HG03432 (cell line): Measurements from ENCODE around the gene SLC9A4.

Experiments
- ATAC-seq: cut with Tn5 transposase; IDR thresholded peaks from one replicate; pipeline ENCODE4 v1.9.1; 2021; ENCODE audit warnings: mild to moderate bottlenecking, moderate library complexity; ENCODE audit not compliant: unreplicated experiment

Gene SLC9A4

GRCh38 chr2:102492006-102492405, 19.0 kb downstream of the SLC9A4 start:
- no peak for ATAC-seq

- ATAC-seq: no peak
Measured at GRCh38 chr2:102494570-102494969, 21.5 kb downstream of the SLC9A4 start.

- ATAC-seq: no peak
Measured at GRCh38 chr2:102498414-102498813, 25.4 kb downstream of the SLC9A4 start.

GRCh38 chr2:102499558-102499957, 26.5 kb downstream of the SLC9A4 start:
- no peak for ATAC-seq

GRCh38 chr2:102502576-102502975, 29.6 kb downstream of the SLC9A4 start:
- ATAC-seq: no peak

GRCh38 chr2:102504833-102505232, 31.8 kb downstream of the SLC9A4 start:
- ATAC-seq: no peak

- no peak for ATAC-seq
Measured at GRCh38 chr2:102505290-102505689, 32.3 kb downstream of the SLC9A4 start.

GRCh38 chr2:102506743-102507142, 33.7 kb downstream of the SLC9A4 start:
- no peak for ATAC-seq

- no peak for ATAC-seq
Measured at GRCh38 chr2:102508863-102509262, 35.8 kb downstream of the SLC9A4 start.

GRCh38 chr2:102509749-102510148, 36.7 kb downstream of the SLC9A4 start:
- ATAC-seq: peak; percentile 57

- no peak for ATAC-seq
Measured at GRCh38 chr2:102510791-102511575, 38.0 kb downstream of the SLC9A4 start.

GRCh38 chr2:102512161-102512560, 39.1 kb downstream of the SLC9A4 start:
- no peak for ATAC-seq

- no peak for ATAC-seq
Measured at GRCh38 chr2:102513355-102513939, 40.4 kb downstream of the SLC9A4 start.

- ATAC-seq: no peak
Measured at GRCh38 chr2:102514061-102514785, 41.2 kb downstream of the SLC9A4 start.

GRCh38 chr2:102515851-102516250, 42.8 kb downstream of the SLC9A4 start:
- ATAC-seq: no peak

- ATAC-seq: no peak
Measured at GRCh38 chr2:102518170-102518569, 45.1 kb downstream of the SLC9A4 start.

- peak; percentile 72 for ATAC-seq
Measured at GRCh38 chr2:102520009-102520408, 47.0 kb downstream of the SLC9A4 start.

GRCh38 chr2:102520801-102521200, 47.8 kb downstream of the SLC9A4 start:
- ATAC-seq: no peak

- no peak for ATAC-seq
Measured at GRCh38 chr2:102522162-102522561, 49.1 kb downstream of the SLC9A4 start.

GRCh38 chr2:102522890-102523289, 49.9 kb downstream of the SLC9A4 start:
- ATAC-seq: no peak

- ATAC-seq: no peak
Measured at GRCh38 chr2:102523651-102524050, 50.6 kb downstream of the SLC9A4 start.

- no peak for ATAC-seq
Measured at GRCh38 chr2:102527086-102527485, 54.1 kb downstream of the SLC9A4 start.
